OCI-LY7 (cell line): ENCODE measurements around the gene QSOX1.

Experiments used
- EZH2phosphoT487 ChIP-seq: fragments of 200-600 bp; sonication (generic); IDR thresholded peaks from 2 replicates; pipeline ENCODE4 v1.6.1; 2018; ENCODE audit warnings: low read depth, borderline replicate concordance, mild to moderate bottlenecking, mixed run types, antibody characterized with exemption, low read length, moderate library complexity, mixed read lengths
- TF ChIP-seq, protein P1 (sequence below): fragments of 200-600 bp; sonication (generic); conservative IDR thresholded peaks from 2 replicates; pipeline ENCODE4 v1.5.1; 2014; ENCODE audit warnings: mild to moderate bottlenecking, antibody characterized with exemption, low read length, moderate library complexity, mixed read lengths

DNA sequence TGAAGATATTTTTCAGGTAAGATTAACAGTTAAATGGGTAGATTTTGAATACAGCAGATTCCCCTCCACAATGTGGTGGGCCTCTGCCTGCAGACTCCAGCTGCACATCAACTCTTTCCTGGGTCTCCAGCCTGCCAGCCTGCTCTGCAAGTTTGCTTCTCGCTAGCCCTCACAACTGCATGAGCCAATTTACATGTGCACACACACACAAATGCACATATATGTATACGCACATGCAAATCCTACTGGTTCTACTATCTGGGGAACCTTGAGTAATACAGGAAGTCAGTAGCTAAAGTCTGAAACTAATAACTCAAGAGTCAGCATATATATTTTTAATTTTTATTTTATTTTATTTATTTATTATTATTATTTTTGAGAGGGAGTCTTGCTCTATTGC is 34.8 kb upstream of the QSOX1 start:
- TF ChIP-seq, protein P1, sequence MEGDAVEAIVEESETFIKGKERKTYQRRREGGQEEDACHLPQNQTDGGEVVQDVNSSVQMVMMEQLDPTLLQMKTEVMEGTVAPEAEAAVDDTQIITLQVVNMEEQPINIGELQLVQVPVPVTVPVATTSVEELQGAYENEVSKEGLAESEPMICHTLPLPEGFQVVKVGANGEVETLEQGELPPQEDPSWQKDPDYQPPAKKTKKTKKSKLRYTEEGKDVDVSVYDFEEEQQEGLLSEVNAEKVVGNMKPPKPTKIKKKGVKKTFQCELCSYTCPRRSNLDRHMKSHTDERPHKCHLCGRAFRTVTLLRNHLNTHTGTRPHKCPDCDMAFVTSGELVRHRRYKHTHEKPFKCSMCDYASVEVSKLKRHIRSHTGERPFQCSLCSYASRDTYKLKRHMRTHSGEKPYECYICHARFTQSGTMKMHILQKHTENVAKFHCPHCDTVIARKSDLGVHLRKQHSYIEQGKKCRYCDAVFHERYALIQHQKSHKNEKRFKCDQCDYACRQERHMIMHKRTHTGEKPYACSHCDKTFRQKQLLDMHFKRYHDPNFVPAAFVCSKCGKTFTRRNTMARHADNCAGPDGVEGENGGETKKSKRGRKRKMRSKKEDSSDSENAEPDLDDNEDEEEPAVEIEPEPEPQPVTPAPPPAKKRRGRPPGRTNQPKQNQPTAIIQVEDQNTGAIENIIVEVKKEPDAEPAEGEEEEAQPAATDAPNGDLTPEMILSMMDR: no peak
- TF ChIP-seq EZH2phosphoT487: no peak
